SH-SY5Y (cell line): Measurements from ENCODE around the gene TMEM229A.

ENCODE experiments used
- GATA2 ChIP-seq: IDR thresholded peaks from 2 replicates; pipeline ENCODE4 v1.6.1; 2011; ENCODE audit warnings: mild to moderate bottlenecking, low read depth, low read length
- GATA3 ChIP-seq: IDR thresholded peaks from 2 replicates; pipeline ENCODE4 v1.6.1; 2011; ENCODE audit warnings: low read depth, mild to moderate bottlenecking, low read length, moderate library complexity

TMEM229A gene

DNA sequence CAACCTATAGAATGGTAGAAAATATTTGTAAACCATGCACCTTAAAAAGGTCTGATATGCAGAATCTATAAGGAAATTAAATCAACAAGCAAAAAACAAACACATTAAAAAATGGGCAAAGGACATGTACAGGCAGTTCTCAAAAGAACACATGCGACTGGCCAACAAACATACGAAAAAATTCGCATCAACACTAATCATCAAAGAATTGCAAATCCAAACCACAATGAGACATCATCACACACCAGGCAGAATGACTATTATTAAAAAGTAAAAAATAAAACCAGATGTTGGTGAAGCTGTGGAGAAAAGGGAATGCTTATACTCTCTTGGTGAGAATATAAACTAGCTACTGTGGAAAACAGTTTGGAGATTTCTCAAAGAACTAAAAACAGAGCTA is 33.2 kb downstream of the TMEM229A start:
- TF ChIP-seq GATA2 (no peak), GATA3 (no peak)

DNA sequence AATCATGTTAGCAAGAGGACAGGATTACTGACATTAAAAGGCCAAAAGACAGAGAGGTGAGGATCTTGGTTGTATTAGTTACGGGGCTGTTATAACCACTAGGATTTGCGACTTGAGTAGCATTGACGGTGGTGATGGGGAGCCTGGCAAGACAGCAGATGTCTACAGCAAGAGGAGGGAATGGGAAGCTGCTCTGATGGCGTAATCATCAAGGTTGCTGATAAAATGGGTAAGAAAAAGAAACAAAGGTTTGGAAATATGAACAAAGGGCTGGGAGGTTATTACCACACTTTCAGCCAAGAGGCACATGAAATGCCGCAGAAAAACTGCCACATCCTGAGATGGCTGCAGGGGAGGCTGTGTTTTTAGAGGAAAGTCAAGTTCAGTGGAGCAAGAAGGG is 33.9 kb downstream of the TMEM229A start:
- no peak for TF ChIP-seq GATA3
- no peak for TF ChIP-seq GATA2

DNA sequence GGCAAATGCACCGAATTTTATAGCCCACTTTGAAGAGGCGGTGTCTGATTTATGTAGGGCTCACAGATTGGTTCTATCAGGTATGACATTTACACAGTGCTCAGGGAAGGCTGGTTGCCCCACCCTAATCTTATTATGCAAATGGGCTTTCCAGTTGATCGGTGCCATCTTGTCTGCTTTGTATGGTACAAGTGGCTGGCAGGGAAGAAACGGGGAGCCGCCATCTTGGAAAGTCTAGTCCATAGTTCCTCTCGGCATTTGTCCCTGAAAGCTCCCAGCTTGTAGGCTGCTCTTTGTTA is 36.6 kb downstream of the TMEM229A start:
- TF ChIP-seq GATA3 (no peak), GATA2 (no peak)

DNA sequence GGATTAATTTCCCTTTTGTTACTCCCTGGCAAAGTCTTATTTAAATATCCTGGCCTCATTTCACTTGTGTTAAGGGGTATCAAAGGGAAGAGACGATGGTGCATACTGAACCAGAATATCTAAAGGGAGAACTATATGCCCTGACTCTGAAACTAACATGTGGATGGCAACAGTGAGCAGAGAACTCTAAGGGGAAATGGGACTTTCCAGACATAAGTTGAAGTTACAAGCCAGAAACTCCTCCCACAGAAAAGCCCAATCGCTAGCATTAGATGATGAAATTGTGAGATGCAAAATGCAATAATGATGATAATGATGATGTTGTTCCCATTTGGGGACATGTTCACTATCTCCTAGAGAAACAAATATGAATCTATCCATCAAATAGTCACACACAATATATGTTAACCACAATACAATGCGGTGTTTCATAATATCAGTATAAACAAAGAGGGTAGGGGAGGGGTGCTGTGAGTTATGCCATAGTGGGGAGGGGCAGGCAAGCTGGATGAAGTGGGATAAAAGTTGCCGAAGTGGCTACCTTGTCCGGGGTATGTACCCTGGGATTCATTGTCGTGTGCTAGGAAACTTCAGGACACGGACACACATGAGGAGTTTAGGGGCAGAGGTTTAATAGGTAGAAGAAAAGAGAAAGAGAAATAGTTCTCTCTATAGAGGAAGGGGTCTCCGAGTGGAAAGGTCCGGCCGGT is 37.1 kb downstream of the TMEM229A start:
- TF ChIP-seq GATA2 (no peak), GATA3 (no peak)

DNA sequence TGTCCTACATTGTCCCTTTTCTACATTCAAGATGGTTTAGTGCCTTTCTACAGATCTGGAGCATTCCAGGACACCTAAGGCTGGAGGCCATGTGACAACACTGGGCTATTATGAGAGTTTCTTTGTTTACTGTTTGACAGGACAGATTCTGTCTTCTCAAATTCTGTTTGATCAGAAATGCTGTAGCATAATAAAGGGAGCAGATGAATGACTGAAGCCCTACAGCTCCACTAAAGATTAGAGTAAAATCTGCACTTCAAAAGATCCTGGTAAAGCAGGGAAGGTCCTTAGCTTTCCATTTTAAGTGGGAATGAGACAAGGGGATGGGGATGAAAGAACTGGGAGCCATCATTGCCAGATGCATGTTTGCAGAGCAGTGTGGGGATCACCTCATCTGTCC is 38.4 kb downstream of the TMEM229A start:
- TF ChIP-seq GATA3 = no peak
- TF ChIP-seq GATA2 = no peak

DNA sequence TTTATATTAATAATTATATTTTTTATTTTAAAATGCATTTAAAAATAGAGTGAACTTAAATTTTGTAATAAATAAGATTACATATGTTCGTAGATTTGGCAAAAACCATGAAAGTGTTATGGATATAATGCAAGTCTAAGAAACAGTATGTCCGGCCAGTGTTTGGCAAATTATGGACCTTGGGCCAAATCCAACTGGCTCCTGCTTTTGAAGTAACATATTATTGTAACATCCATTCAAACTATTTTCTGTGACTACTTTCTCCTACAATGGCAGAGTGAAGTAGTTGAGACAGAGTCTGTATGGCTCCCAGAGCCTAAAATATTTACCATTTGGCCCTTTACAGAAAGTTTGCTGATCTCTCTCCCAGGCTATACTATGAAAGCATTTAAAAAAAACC is 38.9 kb downstream of the TMEM229A start:
- TF ChIP-seq GATA3 (no peak), GATA2 (no peak)

DNA sequence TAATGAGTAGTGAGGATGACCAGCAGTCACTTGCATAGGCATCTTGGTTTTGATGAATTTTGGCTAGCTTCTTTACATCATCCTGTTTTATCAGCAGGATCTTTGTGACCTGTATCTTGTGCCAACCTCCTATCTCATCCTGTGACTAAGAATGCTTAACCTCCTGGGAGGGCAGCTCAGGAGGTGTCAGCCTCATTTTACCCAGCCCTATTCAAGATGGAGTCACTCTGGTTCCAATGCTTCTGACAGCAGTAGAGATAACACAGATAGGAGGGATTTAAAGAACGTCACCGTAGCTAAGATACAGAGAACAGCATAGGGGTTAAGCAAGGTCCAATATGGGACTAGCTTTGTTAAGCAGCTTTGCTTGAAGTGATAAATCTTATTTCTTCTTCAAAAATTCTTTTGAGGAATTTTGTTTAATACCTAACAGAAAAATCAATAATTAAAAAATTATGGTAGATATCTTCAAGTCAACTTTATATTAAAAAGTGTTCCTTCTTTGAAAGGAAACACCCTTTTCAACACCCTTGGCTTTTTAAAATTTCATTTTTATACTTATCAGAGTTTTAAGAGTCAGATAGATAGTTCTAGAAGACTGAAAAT is 39.9 kb downstream of the TMEM229A start:
- TF ChIP-seq GATA2 (no peak), GATA3 (no peak)

DNA sequence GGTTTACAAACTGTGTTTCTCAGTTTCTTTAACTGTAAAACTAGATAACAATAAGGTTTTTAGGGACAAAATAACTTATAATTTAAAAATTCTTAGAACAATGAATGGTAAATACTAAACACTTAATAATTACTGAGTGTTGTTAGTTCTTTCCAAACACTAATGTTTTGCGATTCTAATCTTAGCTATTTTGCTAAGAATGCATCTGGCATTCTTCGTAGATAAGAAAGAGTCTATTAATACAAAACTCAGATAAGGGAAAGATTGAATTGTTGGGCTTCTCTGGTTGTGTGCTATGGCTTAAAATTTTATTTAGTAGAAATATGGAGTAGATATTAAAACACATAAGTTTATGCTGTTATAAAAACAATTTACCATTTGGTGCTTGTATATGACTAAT is 45.4 kb downstream of the TMEM229A start:
- TF ChIP-seq GATA2 = no peak
- peak; percentile 40; the same call in 1 of the 2 replicates for TF ChIP-seq GATA3
